A549 treated with GW870086 at 1 μM for 4 hours (cell line): ENCODE results near the gene NDUFV1. TPM values are rescaled to one million over a fixed set of nuclear protein-coding genes. Genes with fewer than 3 reads are reported as not detected.

ENCODE experiments used
- total RNA-seq: library from RNA; stranded (reverse); fragments of 200-300 nt; extraction: Qiagen RNA extraction; gene quantifications from 5 replicates; pipeline ENCODE4 v1.2.3, GENCODE V29; 2022; ENCODE audit warnings: low read depth

The NDUFV1 gene
- total RNA-seq: 137 to 152 TPM (median 143 TPM) in 5 replicates

GRCh38 chr11:67606492-67607295 is at the start of gene NDUFV1:
TSS of gene NDUFV1 (plus strand) at chr11:67606936. CDS start at chr11:67607005, 69 bp downstream.

GRCh38 chr11:67583247-67584204 is 23.2 kb upstream of the NDUFV1 start, which contains the start of gene GSTP1:
TSS of gene GSTP1 (plus strand) at chr11:67583812. CDS start at chr11:67583844, 32 bp downstream.

GRCh38 chr11:67629386-67630227 is 22.9 kb downstream of the NDUFV1 start, which contains the start of gene NUDT8:
TSS of gene NUDT8 (minus strand) at chr11:67629937. CDS start at chr11:67629911, 26 bp downstream.

DNA sequence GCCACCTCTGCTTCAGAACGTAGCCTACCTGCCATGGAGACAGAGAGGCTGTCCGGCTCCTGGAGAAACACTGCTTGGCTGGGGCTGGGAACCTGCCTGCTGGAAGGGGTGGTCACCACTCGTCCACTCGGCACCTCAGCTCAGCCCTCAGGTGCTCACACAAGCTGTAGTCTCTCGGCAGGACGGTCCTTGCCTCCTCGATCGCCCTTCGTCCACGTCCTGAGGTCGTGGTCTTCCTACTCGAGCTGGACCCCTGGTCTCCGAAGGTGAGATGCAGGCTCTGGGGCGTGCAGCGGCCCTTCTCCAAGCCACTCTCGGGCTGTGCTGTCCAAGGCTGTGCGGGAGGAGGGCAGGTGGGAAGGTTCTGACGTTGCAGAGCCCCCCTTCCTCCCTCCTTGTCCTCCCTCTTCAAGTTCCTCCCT is 32.7 kb downstream of the NDUFV1 start, which contains the start of gene TBX10:
TBX10 (minus strand) TSS at position 326 of the 422 bp plus-strand sequence; CDS start at position 35, 291 bp downstream.

Other genes with a start within 250 kb of the NDUFV1 start
- 49.7 to 54.8 TPM (median 52.5 TPM) in 5 replicates for gene CLCF1, start 233.3 kb upstream of the NDUFV1 start, total RNA-seq
- 23.3 to 34.3 TPM (median 31.1 TPM) in 5 replicates for gene RAD9A, start 214.9 kb upstream of the NDUFV1 start, total RNA-seq
- 267 to 305 TPM (median 288 TPM) in 5 replicates for gene PPP1CA, start 205.1 kb upstream of the NDUFV1 start, total RNA-seq
- 0.09 to 0.16 TPM in 2 of 5 replicates, not detected in the others for gene TBC1D10C, start 202.9 kb upstream of the NDUFV1 start, total RNA-seq
- 0.14 to 0.19 TPM (median 0.14 TPM) in 5 replicates for gene CARNS1, start 191.3 kb upstream of the NDUFV1 start, total RNA-seq
- 41.3 to 50.1 TPM (median 47.5 TPM) in 5 replicates for gene RPS6KB2, start 178.4 kb upstream of the NDUFV1 start, total RNA-seq
- 0.15 to 0.36 TPM (median 0.23 TPM) in 5 replicates for gene PTPRCAP, start 169.3 kb upstream of the NDUFV1 start, total RNA-seq
- gene CORO1B, start 163.5 kb upstream of the NDUFV1 start, total RNA-seq: 49.1 to 60.0 TPM (median 56.1 TPM) in 5 replicates
- 0.08 TPM in 1 of 5 replicates, not detected in the others for gene GPR152, start 154.2 kb upstream of the NDUFV1 start, total RNA-seq
- gene CABP4, start 151.6 kb upstream of the NDUFV1 start, total RNA-seq: not detected in 5 replicates
- gene TMEM134, start 137.7 kb upstream of the NDUFV1 start, total RNA-seq: 50.2 to 66.2 TPM (median 60.8 TPM) in 5 replicates
- 39.1 to 45.8 TPM (median 45.1 TPM) in 5 replicates for gene AIP, start 123.9 kb upstream of the NDUFV1 start, total RNA-seq
- gene PITPNM1, start 101.6 kb upstream of the NDUFV1 start, total RNA-seq: 32.3 to 48.6 TPM (median 44.4 TPM) in 5 replicates
- 61.9 to 88.0 TPM (median 79.3 TPM) in 5 replicates for gene CDK2AP2, start 98.8 kb upstream of the NDUFV1 start, total RNA-seq
- gene CABP2, start 83.5 kb upstream of the NDUFV1 start, total RNA-seq: not detected in 5 replicates
- gene GSTP1, start 23.1 kb upstream of the NDUFV1 start, total RNA-seq: 1,438 to 1,735 TPM (median 1,655 TPM) in 5 replicates
- gene NUDT8, start 23.0 kb downstream of the NDUFV1 start, total RNA-seq: 7.0 to 17.2 TPM (median 12.8 TPM) in 5 replicates
- not detected in 5 replicates for gene TBX10, start 32.8 kb downstream of the NDUFV1 start, total RNA-seq
- 0.77 to 1.8 TPM (median 1.4 TPM) in 5 replicates for gene ACY3, start 43.8 kb downstream of the NDUFV1 start, total RNA-seq
- not detected in 5 replicates for gene ALDH3B2, start 67.7 kb downstream of the NDUFV1 start, total RNA-seq